ENCODE results near the gene SLC39A8. TPM values are rescaled to one million over a fixed set of nuclear protein-coding genes. Genes with fewer than 3 reads are reported as not detected.

SLC39A8 gene
- total RNA-seq, 1 donor from 2014 or later, result 27.7 TPM

GRCh38 chr4:102308032-102308799 lies 37.1 kb downstream of the SLC39A8 start:
- TF ChIP-seq POLR2AphosphoS5 (IDR thresholded peaks at IDR 0.05; ENCODE audit: insufficient read depth in 1 of 2, low read depth in 1 of 2), result no peak
- TF ChIP-seq, protein P1, sequence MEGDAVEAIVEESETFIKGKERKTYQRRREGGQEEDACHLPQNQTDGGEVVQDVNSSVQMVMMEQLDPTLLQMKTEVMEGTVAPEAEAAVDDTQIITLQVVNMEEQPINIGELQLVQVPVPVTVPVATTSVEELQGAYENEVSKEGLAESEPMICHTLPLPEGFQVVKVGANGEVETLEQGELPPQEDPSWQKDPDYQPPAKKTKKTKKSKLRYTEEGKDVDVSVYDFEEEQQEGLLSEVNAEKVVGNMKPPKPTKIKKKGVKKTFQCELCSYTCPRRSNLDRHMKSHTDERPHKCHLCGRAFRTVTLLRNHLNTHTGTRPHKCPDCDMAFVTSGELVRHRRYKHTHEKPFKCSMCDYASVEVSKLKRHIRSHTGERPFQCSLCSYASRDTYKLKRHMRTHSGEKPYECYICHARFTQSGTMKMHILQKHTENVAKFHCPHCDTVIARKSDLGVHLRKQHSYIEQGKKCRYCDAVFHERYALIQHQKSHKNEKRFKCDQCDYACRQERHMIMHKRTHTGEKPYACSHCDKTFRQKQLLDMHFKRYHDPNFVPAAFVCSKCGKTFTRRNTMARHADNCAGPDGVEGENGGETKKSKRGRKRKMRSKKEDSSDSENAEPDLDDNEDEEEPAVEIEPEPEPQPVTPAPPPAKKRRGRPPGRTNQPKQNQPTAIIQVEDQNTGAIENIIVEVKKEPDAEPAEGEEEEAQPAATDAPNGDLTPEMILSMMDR (IDR thresholded peaks at IDR 0.05), result no peak
- TF ChIP-seq POLR2A (IDR thresholded peaks at IDR 0.05), result no peak
- no peaks in the 10 kb centered on the region for H3K27me3 ChIP-seq
- no peak for DNase-seq (ENCODE audit: extremely low spot score in 2 of 2)
- H3K9me3 ChIP-seq, result no peaks in the 10 kb centered on the region
- H3K27ac ChIP-seq, result no peak overlapping the region
- H3K36me3 ChIP-seq, result no peaks in the 10 kb centered on the region
- H3K4me1 ChIP-seq, result peaks cover 13% of the 10 kb centered on the region
- intact Hi-C loops (cut with DNase I), result no loop called here
- no peak overlapping the region for H3K4me3 ChIP-seq

- no peak for DNase-seq (ENCODE audit: extremely low spot score in 2 of 2)
- Histone ChIP-seq H3K27ac (no peak overlapping the region), H3K9me3 (no peaks in the 10 kb centered on the region), H3K36me3 (no peaks in the 10 kb centered on the region), H3K4me1 (peaks cover 7% of the 10 kb centered on the region), H3K4me3 (no peak overlapping the region), H3K27me3 (no peaks in the 10 kb centered on the region)
- intact Hi-C loops (cut with DNase I), result no loop called here
- TF ChIP-seq, protein P1 (IDR thresholded peaks at IDR 0.05), result no peak
- TF ChIP-seq POLR2AphosphoS5 (IDR thresholded peaks at IDR 0.05; ENCODE audit: insufficient read depth in 1 of 2, low read depth in 1 of 2) (no peak), POLR2A (IDR thresholded peaks at IDR 0.05) (no peak)
Observed at GRCh38 chr4:102305666-102306065, 39.6 kb downstream of the SLC39A8 start.

DNA sequence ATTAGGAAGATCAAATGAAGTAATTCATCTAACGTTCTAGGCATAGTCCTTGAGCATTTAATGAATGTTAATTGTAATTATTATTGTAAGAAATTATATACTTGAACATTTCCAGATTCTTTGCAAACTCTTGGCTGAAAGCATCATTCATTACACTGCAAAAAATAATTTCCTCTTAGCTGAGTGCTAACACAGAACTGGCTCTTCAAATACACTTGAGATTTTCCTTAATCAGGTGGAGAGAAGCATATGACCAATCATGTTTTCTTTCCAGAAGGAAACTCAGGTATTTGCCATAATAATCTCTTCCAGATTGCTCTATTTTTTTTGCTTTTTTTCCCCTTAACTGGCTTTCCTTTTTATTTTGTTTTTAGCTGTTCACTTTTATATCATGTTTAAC lies 42.5 kb downstream of the SLC39A8 start:
- TF ChIP-seq POLR2AphosphoS5 (IDR thresholded peaks at IDR 0.05; ENCODE audit: insufficient read depth in 1 of 2, low read depth in 1 of 2) (no peak), POLR2A (IDR thresholded peaks at IDR 0.05) (no peak)
- TF ChIP-seq, protein P1 (IDR thresholded peaks at IDR 0.05), result no peak
- no peaks in the 10 kb centered on the region for H3K4me1 ChIP-seq
- no peak overlapping the region for H3K27ac ChIP-seq
- no peaks in the 10 kb centered on the region for H3K27me3 ChIP-seq
- H3K36me3 ChIP-seq, result no peaks in the 10 kb centered on the region
- no peaks in the 10 kb centered on the region for H3K9me3 ChIP-seq
- DNase-seq (ENCODE audit: extremely low spot score in 2 of 2), result no peak
- no peak overlapping the region for H3K4me3 ChIP-seq
- intact Hi-C loops (cut with DNase I), result no loop called here

GRCh38 chr4:102301167-102301566 lies 44.1 kb downstream of the SLC39A8 start:
- Histone ChIP-seq H3K9me3 (no peaks in the 10 kb centered on the region), H3K4me1 (no peaks in the 10 kb centered on the region), H3K4me3 (no peak overlapping the region), H3K36me3 (no peaks in the 10 kb centered on the region), H3K27ac (no peak overlapping the region), H3K27me3 (no peaks in the 10 kb centered on the region)
- intact Hi-C loops (cut with DNase I), result no loop called here
- TF ChIP-seq POLR2A (IDR thresholded peaks at IDR 0.05) (no peak), POLR2AphosphoS5 (IDR thresholded peaks at IDR 0.05; ENCODE audit: insufficient read depth in 1 of 2, low read depth in 1 of 2) (no peak)
- TF ChIP-seq, protein P1 (IDR thresholded peaks at IDR 0.05), result no peak
- DNase-seq (ENCODE audit: extremely low spot score in 2 of 2), result no peak

DNA sequence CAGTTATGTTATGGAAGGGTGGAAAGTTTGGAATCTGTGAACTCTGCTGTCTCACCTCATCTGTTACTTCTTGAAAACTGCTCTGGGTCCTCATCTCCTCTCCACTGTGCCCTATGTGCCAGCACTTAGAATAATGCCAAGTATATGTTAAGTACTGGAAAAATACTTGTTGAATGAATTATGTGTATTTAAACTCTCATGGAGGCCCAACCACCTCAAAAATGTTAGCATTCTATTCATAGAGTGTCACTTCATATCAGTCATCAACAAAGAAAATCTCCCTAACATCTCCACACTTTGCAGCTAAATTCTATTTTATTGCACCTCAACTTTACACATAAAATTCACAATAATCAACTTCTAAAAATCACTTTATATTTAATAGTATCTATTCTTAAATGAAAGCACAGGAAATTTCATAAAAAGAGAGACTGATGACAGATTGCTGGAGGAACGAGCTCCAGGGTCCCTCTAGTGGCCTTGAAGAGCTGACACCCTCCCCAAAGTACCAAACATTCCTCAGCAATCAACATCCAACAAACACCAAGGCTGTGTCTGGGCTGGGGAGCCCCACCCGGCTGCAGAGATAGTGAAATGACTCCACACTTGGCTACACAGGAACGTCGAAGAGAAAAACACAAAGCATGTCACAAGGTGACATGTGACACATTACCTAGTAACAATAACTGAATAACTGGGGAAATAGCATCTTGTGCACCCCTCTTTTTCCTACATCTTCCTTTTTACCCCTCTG lies 45.8 kb downstream of the SLC39A8 start:
- no peaks in the 10 kb centered on the region for H3K27me3 ChIP-seq
- DNase-seq (ENCODE audit: extremely low spot score in 2 of 2), result no peak
- intact Hi-C loops (cut with DNase I), result no loop called here

More for the DNA sequence above, 45.8 kb downstream of the SLC39A8 start:
- H3K4me3 ChIP-seq, result no peak overlapping the region
- H3K27ac ChIP-seq, result no peak overlapping the region
- H3K9me3 ChIP-seq, result no peaks in the 10 kb centered on the region
- no peaks in the 10 kb centered on the region for H3K36me3 ChIP-seq
- H3K4me1 ChIP-seq, result no peaks in the 10 kb centered on the region
- TF ChIP-seq, protein P1 (IDR thresholded peaks at IDR 0.05), result peak in 2 of 3 experiments; percentile 33 to 40
- TF ChIP-seq POLR2A (IDR thresholded peaks at IDR 0.05), result no peak

Data from vagina (tissue), 2 donors.